SK-N-DZ (cell line): ENCODE results near the gene PPP3CA.

Experiments
- DNase-seq: peaks from one replicate; pipeline ENCODE4 v3.0.0-alpha.2; 2015; ENCODE audit warnings: low spot score

PPP3CA gene

GRCh38 chr4:101288365-101289145, 58.8 kb downstream of the PPP3CA start:
- no peak for DNase-seq

GRCh38 chr4:101287324-101287723, 60.0 kb downstream of the PPP3CA start:
- DNase-seq = no peak

- DNase-seq = peak; percentile 30
Observed at GRCh38 chr4:101286663-101287062, 60.7 kb downstream of the PPP3CA start.

- DNase-seq = no peak
Observed at GRCh38 chr4:101285985-101286384, 61.3 kb downstream of the PPP3CA start.

- no peak for DNase-seq
Observed at GRCh38 chr4:101284546-101284945, 62.8 kb downstream of the PPP3CA start.

GRCh38 chr4:101283434-101283833, 63.9 kb downstream of the PPP3CA start:
- no peak for DNase-seq

- no peak for DNase-seq
Observed at GRCh38 chr4:101282076-101282844, 65.1 kb downstream of the PPP3CA start.

- no peak for DNase-seq
Observed at GRCh38 chr4:101280866-101281600, 66.3 kb downstream of the PPP3CA start.

GRCh38 chr4:101279377-101279871, 67.9 kb downstream of the PPP3CA start:
- no peak for DNase-seq

- DNase-seq = no peak
Observed at GRCh38 chr4:101277671-101278070, 69.7 kb downstream of the PPP3CA start.

GRCh38 chr4:101276661-101277060, 70.7 kb downstream of the PPP3CA start:
- no peak for DNase-seq

- DNase-seq = no peak
Observed at GRCh38 chr4:101274888-101275752, 72.2 kb downstream of the PPP3CA start.

GRCh38 chr4:101271516-101271915, 75.8 kb downstream of the PPP3CA start:
- DNase-seq = no peak

GRCh38 chr4:101269682-101270081, 77.6 kb downstream of the PPP3CA start:
- DNase-seq = no peak

- no peak for DNase-seq
Observed at GRCh38 chr4:101265816-101266172, 81.5 kb downstream of the PPP3CA start.

- no peak for DNase-seq
Observed at GRCh38 chr4:101264993-101265815, 82.1 kb downstream of the PPP3CA start.

- no peak for DNase-seq
Observed at GRCh38 chr4:101264512-101264911, 82.8 kb downstream of the PPP3CA start.

- DNase-seq = no peak
Observed at GRCh38 chr4:101262683-101263082, 84.6 kb downstream of the PPP3CA start.

- DNase-seq = no peak
Observed at GRCh38 chr4:101259876-101260275, 87.5 kb downstream of the PPP3CA start.

GRCh38 chr4:101258883-101259282, 88.4 kb downstream of the PPP3CA start:
- DNase-seq = no peak
